Stimulated activated CD4-positive, alpha-beta T cell treated with anti-CD3 and anti-CD28 coated beads, TNF-alpha, amount 100 ng/mL, for 48 hours (primary cell): ENCODE measurements around the gene KRTAP10-11.
"Not testable (repeated sequence)": the region's sequence is repeated elsewhere in the genome, so short reads cannot be mapped to it uniquely, and the experiment has no call there.

Experiments
- DNase-seq, 3 donors: peaks; one replicate each; pipeline ENCODE4 v3.0.0-alpha.2; 2020; ENCODE audit warnings: low read depth in 3 of 3

Gene KRTAP10-11, protein sequence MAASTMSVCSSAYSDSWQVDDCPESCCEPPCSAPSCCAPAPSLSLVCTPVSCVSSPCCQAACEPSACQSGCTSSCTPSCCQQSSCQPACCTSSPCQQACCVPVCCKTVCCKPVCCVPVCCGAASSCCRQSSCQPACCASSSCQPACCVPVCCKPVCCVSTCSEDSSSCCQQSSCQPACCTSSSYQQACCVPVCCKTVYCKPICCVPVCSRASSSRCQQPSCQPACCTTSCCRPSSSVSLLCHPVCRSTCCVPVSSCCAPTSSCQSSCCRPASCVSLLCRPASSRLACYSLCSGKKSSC

DNA sequence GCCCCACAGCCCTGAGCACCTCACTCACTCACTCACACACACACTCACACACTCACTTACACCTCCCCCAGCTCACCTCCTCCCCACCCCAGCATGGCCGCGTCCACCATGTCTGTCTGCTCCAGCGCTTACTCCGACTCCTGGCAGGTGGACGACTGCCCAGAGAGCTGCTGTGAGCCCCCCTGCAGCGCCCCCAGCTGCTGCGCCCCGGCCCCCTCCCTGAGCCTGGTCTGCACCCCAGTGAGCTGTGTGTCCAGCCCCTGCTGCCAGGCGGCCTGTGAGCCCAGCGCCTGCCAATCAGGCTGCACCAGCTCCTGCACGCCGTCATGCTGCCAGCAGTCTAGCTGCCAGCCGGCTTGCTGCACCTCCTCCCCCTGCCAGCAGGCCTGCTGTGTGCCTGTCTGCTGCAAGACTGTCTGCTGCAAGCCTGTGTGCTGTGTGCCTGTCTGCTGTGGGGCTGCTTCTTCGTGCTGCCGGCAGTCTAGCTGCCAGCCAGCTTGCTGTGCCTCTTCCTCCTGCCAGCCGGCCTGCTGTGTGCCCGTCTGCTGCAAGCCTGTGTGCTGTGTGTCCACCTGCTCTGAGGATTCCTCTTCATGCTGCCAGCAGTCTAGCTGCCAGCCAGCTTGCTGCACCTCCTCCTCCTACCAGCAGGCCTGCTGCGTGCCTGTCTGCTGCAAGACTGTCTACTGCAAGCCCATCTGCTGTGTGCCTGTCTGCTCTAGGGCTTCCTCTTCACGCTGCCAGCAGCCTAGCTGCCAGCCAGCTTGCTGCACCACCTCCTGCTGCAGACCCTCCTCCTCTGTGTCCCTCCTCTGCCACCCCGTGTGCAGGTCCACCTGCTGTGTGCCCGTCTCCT, at the start of gene KRTAP10-11:
Gene KRTAP10-11, plus strand, starts transcription at position 49 of the 856 bp plus-strand sequence. Its CDS starts 45 bp downstream, at position 94.
- not testable (repeated sequence) for DNase-seq

DNA sequence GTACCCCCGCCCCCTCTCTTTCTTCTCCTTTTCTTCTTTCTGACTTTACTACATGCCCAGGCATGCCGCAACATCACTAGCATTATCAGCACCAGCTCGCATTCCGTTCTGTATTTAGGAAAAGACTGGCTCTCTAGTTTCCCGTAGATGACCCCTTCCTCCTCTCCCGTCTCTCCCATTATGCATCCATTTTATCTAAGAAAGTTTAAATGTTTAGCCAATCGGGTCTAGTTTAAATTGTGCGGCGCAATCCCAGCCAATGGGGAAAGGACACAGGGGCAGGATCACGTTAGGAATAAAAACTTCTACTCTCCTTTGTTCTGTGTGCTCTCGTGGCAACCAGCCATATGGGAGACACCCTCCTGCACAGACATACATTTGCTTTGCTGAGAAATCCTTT, 48.2 kb upstream of the KRTAP10-11 start:
- DNase-seq, result no peak

DNA sequence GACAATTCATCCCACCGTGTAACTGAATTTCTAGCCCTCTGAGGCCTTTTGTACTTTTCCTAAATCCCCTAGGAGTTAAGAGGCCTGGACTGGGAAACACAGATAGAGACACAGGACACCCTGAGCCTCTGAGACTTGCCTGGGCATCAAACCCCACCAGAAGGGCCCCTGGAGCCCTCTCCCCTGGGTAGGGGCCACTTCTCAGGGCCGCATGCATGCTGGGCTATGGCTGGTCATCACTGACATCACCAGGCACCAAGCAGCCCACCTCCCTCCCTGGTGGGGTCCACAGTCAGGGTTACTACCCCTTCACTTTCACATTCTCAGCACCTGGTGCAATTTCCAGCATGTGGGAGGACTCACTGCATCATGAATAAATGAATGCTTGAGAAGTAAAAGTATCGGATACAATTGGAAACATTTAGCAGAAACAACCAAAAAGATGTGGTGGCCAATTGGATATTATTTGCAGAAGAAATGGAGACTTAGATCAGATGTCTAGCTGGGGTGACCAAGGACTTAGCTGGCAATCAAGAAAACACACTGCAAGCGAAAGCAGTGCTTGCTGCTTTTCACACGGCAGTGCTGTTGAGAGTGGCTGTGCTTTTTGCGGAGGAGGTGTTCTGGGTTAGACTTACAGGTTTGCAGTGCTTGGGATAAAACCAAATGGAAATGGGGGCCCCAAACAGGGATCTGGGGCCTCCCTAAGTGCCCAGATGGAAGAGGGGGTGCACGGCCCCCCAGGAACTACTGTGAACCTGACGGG, 46.8 kb upstream of the KRTAP10-11 start:
- no peak for DNase-seq

DNA sequence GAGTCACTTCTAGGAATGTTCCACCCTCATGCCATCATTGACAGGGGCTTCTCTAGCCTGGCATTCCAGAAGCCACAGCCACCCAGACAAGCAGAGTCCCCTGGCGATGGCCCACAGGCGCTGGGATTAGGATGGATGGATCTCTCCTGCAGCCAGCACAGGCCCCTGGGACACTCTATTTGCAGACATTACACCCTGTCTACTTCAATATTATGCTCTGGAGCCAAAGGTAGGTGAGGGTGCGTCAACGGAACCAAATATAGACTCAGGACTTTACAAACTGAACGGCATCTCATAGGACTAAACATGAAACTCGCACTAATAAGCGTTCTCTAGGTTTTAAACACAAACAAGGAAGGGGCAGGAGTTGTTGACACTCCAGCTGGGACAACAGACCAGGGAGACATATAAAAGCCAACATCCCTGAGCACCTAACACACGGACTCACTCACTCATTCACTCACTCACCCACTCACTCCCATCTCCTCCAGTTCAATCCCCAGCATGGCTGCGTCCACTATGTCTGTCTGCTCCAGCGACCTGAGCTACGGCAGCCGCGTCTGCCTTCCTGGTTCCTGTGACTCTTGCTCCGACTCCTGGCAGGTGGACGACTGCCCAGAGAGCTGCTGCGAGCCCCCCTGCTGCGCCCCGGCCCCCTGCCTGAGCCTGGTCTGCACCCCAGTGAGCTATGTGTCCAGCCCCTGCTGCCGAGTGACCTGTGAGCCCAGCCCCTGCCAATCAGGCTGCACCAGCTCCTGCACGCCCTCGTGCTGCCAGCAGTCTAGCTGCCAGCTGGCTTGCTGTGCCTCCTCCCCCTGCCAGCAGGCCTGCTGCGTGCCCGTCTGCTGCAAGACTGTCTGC, 45.9 kb upstream of the KRTAP10-11 start, which contains the start of gene KRTAP10-7:
Gene KRTAP10-7, plus strand, starts transcription at position 480 of the 861 bp plus-strand sequence. Its CDS starts 25 bp downstream, at position 505.
- DNase-seq, result not testable (repeated sequence)

DNA sequence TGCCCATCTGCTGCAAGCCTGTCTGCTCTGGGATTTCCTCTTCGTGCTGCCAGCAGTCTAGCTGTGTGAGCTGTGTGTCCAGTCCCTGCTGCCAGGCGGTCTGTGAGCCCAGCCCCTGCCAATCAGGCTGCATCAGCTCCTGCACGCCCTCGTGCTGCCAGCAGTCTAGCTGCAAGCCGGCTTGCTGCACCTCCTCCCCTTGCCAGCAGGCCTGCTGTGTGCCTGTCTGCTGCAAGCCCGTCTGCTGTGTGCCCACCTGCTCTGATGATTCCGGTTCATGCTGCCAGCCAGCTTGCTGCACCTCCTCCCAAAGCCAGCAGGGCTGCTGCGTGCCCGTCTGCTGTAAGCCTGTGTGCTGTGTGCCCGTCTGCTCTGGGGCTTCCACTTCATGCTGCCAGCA, 45.1 kb upstream of the KRTAP10-11 start:
- DNase-seq, result not testable (repeated sequence)

DNA sequence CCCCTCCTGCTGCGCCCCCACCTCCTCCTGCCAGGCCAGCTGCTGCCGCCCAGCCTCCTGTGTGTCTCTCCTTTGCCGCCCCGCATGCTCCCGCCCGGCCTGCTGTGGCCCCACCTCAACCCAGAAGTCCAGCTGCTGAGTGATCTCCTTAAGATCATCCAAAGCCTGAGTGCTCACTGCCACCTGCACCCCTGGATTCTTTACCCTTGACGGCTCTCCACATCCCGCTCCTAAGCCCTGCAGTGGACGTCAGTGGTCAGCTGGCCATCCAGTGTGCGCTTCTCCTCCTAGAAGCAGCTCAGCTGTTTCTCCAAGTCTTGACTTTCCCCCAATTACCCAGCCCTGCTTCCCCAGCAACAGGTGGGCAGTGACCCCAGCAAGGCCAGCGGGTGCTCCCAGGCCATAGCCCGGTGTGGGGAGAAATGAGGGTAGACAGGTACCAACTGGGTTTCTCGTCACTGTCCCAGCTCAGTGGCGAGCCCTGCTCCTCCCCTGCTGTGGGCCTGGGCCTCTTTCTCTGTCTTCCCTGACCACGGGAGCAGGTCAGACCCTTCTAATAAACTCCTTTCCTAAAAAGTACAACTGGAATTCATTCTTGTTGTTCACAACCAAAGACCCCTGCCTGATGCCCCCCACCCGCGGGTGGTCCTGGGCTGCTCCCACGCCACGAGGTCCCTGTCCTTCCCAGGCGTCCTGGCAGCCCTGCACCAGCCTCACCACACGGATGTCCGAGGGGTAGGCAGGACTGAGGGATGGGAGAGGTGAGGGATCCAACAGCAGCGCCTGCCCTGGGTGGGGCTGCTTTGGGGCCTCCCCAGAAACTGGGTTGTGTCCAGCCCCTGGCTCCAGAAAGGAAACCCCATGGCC, 44.4 kb upstream of the KRTAP10-11 start:
- no peak for DNase-seq

DNA sequence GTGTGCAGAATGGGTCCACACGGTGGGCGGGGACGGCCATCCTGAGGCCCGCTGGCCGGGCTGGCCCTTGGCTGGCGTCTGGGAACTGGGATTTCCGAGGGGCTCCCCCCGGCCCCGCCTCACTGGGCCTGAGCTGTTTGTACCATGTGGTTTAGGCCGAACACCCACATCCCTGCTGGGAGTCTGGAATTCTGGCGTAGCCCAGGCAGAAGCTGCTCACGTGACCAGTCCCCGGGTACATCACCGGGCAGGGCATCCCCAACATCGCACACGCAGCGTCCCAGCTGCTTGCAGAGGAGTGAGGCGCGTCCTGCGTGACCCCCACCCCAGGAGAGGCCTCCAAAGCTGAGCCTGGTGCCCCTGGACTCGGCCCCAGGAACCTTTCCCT, 43.8 kb upstream of the KRTAP10-11 start:
- DNase-seq, result no peak

DNA sequence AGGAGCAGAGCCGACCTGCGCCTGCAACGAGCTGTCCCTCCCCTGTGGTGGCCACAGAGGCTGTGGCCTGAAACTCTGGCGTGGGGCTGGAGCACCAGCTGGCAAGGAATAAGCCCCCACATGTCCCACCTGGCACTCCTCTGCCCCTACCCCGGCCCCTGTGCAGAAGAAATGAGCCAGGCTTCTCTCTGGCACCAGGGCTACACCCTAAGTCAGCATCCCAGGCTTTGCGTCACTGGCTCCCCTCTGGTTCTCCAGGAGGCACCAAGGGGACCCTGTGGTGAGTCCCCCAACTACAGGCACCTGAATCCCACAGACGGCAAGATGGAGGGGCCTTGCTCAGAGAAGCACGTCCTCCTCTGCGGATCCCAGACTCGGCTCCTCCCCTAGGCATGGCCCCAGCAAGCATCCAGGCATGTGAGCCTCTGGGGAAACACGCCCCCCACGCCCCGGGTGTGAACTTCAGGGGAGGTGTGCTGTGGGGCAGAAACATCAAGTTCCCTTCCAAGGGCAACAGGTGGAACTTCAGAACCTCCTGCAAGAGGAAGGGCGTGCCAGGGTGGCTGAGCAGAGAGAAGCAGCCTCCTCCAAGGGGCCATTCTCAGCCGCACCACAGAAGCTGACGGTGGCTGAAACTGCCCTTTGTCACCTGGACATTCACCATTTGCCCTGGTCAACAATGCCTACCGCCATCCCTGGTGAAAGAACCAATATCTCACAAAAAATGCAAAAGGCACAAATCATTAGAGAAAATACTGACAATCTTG, 42.9 kb upstream of the KRTAP10-11 start:
- no peak for DNase-seq

DNA sequence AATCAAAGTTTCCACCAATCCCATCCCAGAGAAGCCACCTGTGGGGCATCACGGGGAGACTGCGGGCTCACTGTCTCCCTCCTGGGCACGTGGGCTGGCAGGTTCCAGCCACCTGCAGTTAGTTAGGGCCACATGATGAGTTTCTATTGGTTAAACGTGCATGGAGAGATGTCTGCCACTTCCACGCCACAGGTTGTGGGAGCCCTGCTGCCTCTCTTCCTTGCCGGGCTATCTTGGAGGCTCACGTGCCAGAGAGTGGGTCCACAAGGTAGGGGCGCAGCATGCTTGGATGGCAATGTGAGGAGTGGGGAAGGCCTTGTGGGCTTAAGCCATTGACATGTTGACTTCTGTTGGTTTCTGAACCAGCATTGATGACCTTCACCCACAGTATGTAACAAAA, 42.3 kb upstream of the KRTAP10-11 start:
- DNase-seq, result no peak

DNA sequence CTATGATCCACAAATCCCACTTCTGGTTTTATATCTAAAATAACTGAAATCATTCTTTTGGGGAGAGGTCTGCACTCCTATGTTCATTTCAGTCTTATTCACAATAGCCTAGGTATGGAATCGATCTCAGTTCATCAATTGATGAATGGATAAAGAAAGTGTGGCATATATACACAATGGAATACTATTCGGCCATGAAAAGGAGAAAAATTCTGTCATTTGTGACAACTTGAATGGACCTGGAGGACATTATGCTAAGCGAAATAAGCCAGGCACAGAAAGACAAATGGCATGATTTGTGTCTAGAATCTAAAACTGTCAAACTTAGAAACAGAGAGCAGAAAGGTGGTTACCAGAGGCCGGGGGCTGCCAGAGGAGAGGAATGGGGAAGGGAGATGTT, 39.7 kb upstream of the KRTAP10-11 start:
- no peak for DNase-seq

DNA sequence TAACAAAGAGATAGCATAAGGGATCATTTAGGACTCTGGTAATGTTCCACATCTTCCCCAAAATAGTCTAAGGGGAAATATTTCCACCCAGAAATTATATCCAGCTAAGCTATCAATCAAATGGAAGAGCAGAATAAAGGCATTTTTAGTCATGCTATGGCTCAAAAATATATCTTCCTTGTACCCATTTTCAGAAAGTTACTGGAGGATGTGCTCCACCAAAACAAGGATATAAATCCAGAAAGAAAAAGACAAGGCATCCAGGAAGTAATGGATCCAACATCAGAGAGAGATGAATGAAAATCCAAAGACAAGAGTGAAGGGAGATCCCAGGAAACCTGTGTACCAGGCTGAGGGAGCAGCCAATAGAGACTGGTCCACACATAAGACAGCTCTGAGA, 37.0 kb upstream of the KRTAP10-11 start:
- DNase-seq, result no peak

DNA sequence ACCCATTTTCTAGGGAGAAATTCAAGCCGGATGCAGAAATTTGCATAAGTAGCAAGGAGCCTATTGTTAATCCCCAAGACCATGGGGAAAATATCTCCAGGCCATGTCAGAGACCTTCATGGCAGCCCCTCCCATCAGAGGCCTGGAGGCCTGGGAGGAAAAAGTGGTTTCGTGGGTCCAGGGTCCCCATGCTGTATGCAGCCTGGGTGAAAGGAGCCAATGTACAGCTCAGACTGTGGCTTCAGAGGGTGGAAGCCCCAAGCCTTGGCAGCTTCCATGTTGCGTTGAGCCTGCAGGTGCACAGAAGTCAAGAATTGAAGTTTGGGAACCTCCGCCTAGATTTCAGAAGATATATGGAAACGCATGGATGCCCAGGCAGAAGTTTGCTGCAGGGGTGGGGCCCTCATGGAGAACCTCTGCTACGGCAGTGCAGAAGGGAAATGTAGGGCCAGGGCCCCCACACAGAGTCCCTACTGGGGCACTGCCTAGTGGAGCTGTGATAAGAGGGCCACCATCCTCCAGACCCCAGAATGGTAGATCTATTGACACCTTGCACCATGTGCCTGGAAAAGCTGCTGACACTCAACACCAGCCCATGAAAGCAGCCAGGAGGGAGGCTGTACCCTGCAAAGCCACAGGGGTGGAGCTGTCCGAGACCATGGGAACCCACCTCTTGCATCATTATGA, 35.9 kb upstream of the KRTAP10-11 start:
- not testable (repeated sequence) for DNase-seq

DNA sequence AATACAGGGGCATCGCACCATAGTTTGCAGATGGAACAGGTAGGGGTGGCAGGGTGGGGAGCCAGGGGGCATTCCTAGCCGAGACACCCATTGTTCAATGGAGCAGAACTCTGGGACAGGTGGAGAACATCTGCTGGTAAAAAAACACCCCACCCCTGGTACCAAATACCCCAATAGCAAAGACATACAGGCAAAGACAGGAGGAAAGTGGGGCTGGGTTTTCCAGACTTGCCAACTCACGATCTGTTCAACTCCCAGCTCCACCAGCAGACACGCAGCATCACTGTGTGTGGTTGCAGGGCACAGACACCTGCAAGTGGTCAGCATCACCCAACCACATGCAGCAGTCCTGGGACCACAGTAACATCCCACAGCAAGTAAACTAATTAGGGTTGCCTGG, 34.7 kb upstream of the KRTAP10-11 start:
- DNase-seq, result no peak

DNA sequence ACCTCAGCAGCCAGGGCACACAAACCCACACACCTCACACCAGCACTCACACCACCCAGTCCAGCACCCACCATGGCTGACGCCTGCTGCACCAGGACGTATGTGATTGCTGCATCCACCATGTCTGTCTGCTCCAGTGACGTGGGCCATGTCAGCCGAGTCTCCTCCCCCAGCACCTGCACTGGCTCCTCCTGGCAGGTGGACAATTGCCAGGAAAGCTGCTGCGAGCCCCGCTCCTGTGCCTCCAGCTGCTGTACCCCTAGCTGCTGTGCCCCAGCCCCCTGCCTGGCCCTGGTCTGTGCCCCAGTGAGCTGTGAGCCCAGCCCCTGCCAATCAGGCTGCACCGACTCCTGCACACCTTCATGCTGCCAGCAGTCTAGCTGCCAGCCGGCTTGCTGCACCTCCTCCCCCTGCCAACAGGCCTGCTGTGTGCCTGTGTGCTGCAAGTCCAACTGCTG, 34.2 kb upstream of the KRTAP10-11 start, which contains the start of gene KRTAP10-8:
Gene KRTAP10-8, plus strand, starts transcription at position 51 of the 458 bp plus-strand sequence. Its CDS starts 22 bp downstream, at position 73.
- no peak for DNase-seq

DNA sequence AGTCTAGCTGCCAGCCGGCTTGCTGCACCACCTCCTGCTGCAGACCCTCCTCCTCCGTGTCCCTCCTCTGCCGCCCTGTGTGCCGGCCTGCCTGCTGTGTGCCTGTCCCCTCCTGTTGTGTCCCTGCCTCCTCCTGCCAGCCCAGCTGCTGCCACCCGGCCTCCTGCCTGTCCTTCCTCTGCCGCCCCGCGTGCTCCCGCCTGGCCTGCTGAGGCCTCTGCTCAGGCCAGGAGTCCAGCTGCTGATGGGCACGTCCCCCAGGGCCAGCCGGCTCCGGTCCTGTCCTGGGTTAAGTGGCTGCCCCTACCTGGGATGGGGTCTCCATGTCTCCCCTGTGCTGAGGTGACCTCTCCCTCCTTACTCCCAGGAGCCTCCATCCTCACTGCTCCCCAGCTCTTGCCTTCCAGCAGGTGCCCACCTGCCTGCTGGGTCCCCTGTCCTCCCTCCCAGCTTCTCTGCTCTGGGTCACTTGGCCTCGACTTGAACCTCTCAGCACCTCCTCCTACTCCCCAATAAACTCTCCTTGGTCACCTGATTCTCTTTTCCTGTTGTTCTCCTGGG, 33.5 kb upstream of the KRTAP10-11 start:
- no peak for DNase-seq

DNA sequence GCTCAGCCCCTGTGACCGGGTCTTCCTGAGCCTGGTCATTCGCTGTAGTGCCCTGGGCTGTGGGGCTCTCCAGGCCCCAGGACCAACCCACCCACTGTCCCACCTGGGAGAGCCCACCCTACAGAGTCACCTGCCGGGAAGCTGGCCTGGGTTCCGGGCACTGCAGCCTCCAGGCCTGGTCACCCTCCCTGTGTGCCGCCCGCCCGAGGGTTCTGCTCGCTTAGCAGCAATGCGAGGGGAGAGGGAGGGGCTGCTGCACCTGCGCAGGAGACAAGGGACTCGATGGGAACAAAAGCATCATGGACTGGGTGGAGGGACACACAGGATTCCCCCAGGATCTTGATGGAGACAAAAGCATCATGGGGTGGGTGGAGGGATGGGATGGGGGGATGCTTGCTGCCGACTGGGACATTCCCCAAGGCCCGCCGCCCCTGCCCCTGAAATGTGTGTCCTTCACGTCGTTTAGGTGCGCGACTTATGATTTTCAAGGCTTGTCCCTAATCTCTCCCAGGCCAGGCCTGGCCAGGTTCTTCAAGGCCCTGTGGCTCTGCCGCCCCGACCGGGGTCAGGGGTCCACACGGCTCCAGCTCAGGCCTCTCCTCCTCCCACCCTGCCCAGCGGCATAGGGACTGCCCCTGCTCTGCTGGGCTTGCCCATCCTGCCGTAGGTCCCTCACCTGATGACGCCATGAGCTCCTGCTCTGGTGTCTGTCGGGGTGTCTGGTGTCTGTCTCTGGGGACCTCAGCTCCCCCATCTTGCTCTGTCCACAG, 32.6 kb upstream of the KRTAP10-11 start:
- no peak for DNase-seq

DNA sequence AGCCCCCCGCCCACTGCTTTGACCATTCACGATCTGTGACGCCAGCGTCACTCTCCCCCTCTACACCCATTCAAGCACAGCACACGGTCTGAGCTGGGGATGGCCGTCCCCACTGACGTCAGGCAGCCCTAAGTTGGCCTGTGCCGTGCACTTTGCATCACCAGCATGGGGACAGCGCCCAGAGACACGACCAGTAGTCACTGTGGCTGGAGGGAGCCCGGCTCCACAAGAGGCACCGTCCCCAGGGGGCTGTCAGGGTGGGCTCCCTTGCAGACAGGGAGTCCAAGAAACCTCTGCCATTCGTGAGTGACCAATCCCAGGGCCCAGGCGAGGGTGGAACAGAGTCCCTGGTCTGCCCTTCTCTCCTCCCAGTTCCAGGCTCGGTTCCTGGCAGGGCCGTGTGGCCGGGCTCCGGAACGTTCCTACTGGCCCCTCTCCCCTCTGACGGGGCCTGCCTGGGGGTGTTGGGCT, 32.0 kb upstream of the KRTAP10-11 start:
- DNase-seq, result no peak
